Suprapubic skin (tissue), 4 donors: ENCODE data around the gene MBTPS2.

Experiments
- EP300 ChIP-seq: sonication (generic); formaldehyde crosslinking; IDR thresholded peaks from one replicate; pipeline ENCODE4 v1.6.1; 2017; ENCODE audit warnings: antibody characterized with exemption
- POLR2A ChIP-seq, 2 donors: fragments of 450-650 bp; IDR thresholded peaks; one replicate each; pipeline ENCODE4 v1.6.1; 2017; ENCODE audit warnings: antibody characterized with exemption in 2 of 2, mild to moderate bottlenecking in 2 of 2, moderate library complexity in 2 of 2
- POLR2AphosphoS5 ChIP-seq, 3 donors: sonication (generic); formaldehyde crosslinking; IDR thresholded peaks; one replicate each; pipeline ENCODE4 v1.6.1; 2017; ENCODE audit warnings: antibody characterized with exemption in 3 of 3
- TF ChIP-seq, protein P1 (sequence below), 2 donors: fragments of 200-600 bp in 1 of 2; fragments of 450-650 bp in 1 of 2; sonication (generic) in 1 of 2; IDR thresholded peaks; one replicate each; pipeline ENCODE4 v1.5.1; 2016 to 2019; ENCODE audit warnings: antibody characterized with exemption in 2 of 2, mild to moderate bottlenecking in 1 of 2, moderate library complexity in 1 of 2

DNA sequence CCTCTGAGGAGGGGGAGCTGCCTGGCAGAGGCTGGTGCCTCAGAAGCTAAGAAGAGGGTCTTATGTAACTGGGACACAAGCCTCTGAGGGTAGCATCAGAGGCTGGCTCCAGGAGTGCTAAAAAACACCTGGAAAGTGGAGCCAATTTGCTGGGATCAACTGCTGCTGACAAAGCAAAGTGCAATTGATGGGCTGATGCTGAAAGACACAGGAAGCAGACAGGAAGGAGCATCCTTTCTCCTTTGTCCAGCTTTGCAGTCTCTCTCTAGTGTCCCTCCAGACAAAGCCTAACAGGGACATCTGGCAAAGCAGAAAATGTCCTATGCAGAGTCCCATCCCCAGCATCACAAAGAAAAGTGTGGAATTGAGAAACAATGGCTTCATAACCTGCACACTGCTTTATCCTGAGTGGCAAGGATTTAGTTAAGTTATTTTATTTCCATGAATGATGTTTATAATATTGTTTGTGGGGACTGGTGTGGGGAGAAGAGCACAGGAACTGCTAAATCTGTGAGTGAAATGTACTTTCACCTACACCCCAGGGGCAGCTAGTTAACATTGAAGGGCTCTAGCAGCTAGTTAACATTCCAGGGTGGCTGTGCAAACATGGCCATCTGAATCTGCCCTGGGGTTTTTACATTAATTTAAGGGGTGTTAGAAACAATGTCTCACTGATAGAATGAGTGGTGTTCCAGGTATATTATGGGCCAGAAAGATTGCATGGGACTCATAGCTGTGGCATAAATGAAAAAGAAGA lies 25.6 kb upstream of the MBTPS2 start:
- TF ChIP-seq, protein P1, sequence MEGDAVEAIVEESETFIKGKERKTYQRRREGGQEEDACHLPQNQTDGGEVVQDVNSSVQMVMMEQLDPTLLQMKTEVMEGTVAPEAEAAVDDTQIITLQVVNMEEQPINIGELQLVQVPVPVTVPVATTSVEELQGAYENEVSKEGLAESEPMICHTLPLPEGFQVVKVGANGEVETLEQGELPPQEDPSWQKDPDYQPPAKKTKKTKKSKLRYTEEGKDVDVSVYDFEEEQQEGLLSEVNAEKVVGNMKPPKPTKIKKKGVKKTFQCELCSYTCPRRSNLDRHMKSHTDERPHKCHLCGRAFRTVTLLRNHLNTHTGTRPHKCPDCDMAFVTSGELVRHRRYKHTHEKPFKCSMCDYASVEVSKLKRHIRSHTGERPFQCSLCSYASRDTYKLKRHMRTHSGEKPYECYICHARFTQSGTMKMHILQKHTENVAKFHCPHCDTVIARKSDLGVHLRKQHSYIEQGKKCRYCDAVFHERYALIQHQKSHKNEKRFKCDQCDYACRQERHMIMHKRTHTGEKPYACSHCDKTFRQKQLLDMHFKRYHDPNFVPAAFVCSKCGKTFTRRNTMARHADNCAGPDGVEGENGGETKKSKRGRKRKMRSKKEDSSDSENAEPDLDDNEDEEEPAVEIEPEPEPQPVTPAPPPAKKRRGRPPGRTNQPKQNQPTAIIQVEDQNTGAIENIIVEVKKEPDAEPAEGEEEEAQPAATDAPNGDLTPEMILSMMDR (IDR thresholded peaks at IDR 0.05): no peak
- TF ChIP-seq EP300 (no peak), POLR2A (IDR thresholded peaks at IDR 0.05) (no peak), POLR2AphosphoS5 (IDR thresholded peaks at IDR 0.05) (no peak)
